KMS-11 (cell line): ENCODE results near the gene AGAP1.

Experiments used
- H2AFZ ChIP-seq: fragments of 200-600 bp; sonication (generic); 2 replicates; pipeline ENCODE4 v1.6.1; 2016; ENCODE audit warnings: antibody characterized with exemption, mixed run types, low read depth
- H3K27ac ChIP-seq: fragments of 200-600 bp; sonication (generic); 2 replicates; pipeline ENCODE4 v1.6.1; 2016; ENCODE audit warnings: mild to moderate bottlenecking, mixed run types
- H3K27me3 ChIP-seq: fragments of 200-600 bp; sonication (generic); 2 replicates; pipeline ENCODE4 v1.6.1; 2017; ENCODE audit warnings: mild to moderate bottlenecking, low read depth, mixed run types, moderate library complexity; ENCODE audit not compliant: insufficient read depth
- H3K36me3 ChIP-seq: fragments of 200-600 bp; sonication (generic); 2 replicates; pipeline ENCODE4 v1.6.1; 2017; ENCODE audit warnings: mild to moderate bottlenecking, mixed run types; ENCODE audit not compliant: insufficient read depth
- H3K4me1 ChIP-seq: fragments of 200-600 bp; sonication (generic); 2 replicates; pipeline ENCODE4 v1.6.1; 2016; ENCODE audit warnings: mild to moderate bottlenecking, low read depth, mixed run types; ENCODE audit not compliant: poor library complexity, severe bottlenecking
- H3K4me2 ChIP-seq: fragments of 200-600 bp; sonication (generic); 2 replicates; pipeline ENCODE4 v1.7.0; 2016; ENCODE audit warnings: mild to moderate bottlenecking, mixed run types
- H3K4me3 ChIP-seq: fragments of 200-600 bp; sonication (generic); IDR thresholded peaks from 2 replicates; pipeline ENCODE4 v1.6.1; 2017; ENCODE audit warnings: low read depth, low read length, mixed read lengths; ENCODE audit not compliant: insufficient read depth
- H3K79me2 ChIP-seq: fragments of 200-600 bp; sonication (generic); 2 replicates; pipeline ENCODE4 v1.6.1; 2016; ENCODE audit warnings: low read depth, mixed run types; ENCODE audit not compliant: insufficient read depth
- H3K9ac ChIP-seq: fragments of 200-600 bp; sonication (generic); 2 replicates; pipeline ENCODE4 v1.6.1; 2016; ENCODE audit warnings: mild to moderate bottlenecking, mixed run types
- H4K20me1 ChIP-seq: fragments of 200-600 bp; sonication (generic); 2 replicates; pipeline ENCODE4 v1.6.1; 2016; ENCODE audit warnings: mild to moderate bottlenecking, mixed run types; ENCODE audit not compliant: insufficient read depth
- TF ChIP-seq, protein P1 (sequence below): fragments of 200-600 bp; sonication (generic); conservative IDR thresholded peaks from 2 replicates; pipeline ENCODE4 v1.6.1; 2017; ENCODE audit warnings: low read depth, mild to moderate bottlenecking, antibody characterized with exemption, low read length, moderate library complexity, mixed read lengths

The AGAP1 gene

DNA sequence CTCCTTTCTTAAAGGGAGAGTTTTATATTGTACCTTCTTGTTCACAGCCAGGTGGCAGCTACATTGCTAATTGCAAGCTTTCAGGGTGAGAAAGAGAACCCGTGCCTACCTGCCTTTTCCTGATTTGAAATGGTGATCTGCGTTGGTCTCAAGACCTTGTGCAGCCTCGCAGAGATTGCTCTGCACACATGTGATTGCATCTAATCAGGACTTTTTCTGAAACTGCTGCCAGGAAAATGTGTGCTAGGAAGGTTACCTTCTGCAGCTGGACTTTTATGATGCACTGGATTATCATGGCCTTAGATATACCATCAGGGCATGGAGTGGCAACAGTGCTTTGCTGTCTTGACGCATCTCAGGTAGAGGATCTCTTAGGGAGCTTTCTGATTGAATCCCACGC is 45.1 kb downstream of the AGAP1 start:
- Histone ChIP-seq H3K27me3 (no peaks in the 10 kb centered on the region), H3K36me3 (no peaks in the 10 kb centered on the region), H3K79me2 (peaks cover 73% of the 10 kb centered on the region), H3K27ac (no peak overlapping the region), H4K20me1 (peaks cover 6% of the 10 kb centered on the region; the same call in 1 of the 2 replicates), H2AFZ (no peak overlapping the region), H3K9ac (no peak overlapping the region), H3K4me1 (no peaks in the 10 kb centered on the region), H3K4me2 (no peak overlapping the region), H3K4me3 (no peak overlapping the region)
- TF ChIP-seq, protein P1, sequence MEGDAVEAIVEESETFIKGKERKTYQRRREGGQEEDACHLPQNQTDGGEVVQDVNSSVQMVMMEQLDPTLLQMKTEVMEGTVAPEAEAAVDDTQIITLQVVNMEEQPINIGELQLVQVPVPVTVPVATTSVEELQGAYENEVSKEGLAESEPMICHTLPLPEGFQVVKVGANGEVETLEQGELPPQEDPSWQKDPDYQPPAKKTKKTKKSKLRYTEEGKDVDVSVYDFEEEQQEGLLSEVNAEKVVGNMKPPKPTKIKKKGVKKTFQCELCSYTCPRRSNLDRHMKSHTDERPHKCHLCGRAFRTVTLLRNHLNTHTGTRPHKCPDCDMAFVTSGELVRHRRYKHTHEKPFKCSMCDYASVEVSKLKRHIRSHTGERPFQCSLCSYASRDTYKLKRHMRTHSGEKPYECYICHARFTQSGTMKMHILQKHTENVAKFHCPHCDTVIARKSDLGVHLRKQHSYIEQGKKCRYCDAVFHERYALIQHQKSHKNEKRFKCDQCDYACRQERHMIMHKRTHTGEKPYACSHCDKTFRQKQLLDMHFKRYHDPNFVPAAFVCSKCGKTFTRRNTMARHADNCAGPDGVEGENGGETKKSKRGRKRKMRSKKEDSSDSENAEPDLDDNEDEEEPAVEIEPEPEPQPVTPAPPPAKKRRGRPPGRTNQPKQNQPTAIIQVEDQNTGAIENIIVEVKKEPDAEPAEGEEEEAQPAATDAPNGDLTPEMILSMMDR, result no peak

DNA sequence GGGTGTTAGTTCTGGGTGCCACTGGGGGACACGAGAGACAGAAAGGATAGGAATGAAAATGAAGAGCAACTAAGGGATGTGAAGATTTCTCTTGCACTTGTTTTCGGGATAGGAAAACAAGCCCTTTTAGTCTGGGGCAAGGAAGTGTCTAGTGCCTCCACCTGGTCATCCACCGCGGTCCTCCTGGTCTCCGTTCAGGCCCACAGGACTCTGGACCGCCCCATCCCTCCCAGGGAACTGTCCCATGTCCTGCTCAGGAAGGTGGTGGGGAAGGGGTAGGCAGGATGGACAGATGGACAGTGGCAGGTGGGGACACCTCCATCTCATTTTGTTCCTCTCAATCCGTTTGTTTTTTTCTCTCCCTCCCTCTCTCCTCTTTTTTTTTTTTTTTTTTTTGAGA is 45.9 kb downstream of the AGAP1 start:
- peaks cover 6% of the 10 kb centered on the region; the same call in 1 of the 2 replicates for H4K20me1 ChIP-seq
- H3K4me1 ChIP-seq, result no peaks in the 10 kb centered on the region
- no peak overlapping the region for H3K9ac ChIP-seq
- H3K4me2 ChIP-seq, result no peak overlapping the region
- TF ChIP-seq, protein P1, result no peak
- H2AFZ ChIP-seq, result no peak overlapping the region
- no peaks in the 10 kb centered on the region for H3K36me3 ChIP-seq
- H3K79me2 ChIP-seq, result peaks cover 75% of the 10 kb centered on the region
- H3K4me3 ChIP-seq, result no peak overlapping the region
- H3K27ac ChIP-seq, result no peak overlapping the region
- H3K27me3 ChIP-seq, result no peaks in the 10 kb centered on the region

DNA sequence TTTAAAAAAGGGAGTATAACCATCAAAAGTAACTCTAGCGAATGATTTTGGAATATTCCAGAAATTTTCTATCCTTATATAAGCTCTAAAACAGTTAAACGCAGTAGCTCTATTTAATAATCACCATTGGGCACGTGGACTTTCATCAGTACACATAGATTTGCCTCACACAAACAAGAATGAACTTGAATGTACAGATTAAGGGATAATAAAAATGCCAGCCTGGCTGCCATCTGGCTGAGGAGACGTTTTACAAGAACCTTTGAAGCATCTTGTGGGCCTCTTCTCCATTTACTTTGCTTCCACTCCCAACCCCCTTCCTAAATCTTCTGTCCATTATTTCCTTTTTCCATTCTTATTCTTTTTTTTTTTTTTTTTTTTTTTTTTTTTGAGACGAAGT is 47.2 kb downstream of the AGAP1 start:
- Histone ChIP-seq H3K79me2 (peaks cover 78% of the 10 kb centered on the region), H3K36me3 (no peaks in the 10 kb centered on the region), H3K9ac (no peak overlapping the region), H3K27ac (no peak overlapping the region), H3K4me2 (no peak overlapping the region), H3K4me3 (no peak overlapping the region), H2AFZ (no peak overlapping the region), H4K20me1 (peaks cover 6% of the 10 kb centered on the region; the same call in 1 of the 2 replicates), H3K27me3 (no peaks in the 10 kb centered on the region), H3K4me1 (no peaks in the 10 kb centered on the region)
- TF ChIP-seq, protein P1, result no peak

DNA sequence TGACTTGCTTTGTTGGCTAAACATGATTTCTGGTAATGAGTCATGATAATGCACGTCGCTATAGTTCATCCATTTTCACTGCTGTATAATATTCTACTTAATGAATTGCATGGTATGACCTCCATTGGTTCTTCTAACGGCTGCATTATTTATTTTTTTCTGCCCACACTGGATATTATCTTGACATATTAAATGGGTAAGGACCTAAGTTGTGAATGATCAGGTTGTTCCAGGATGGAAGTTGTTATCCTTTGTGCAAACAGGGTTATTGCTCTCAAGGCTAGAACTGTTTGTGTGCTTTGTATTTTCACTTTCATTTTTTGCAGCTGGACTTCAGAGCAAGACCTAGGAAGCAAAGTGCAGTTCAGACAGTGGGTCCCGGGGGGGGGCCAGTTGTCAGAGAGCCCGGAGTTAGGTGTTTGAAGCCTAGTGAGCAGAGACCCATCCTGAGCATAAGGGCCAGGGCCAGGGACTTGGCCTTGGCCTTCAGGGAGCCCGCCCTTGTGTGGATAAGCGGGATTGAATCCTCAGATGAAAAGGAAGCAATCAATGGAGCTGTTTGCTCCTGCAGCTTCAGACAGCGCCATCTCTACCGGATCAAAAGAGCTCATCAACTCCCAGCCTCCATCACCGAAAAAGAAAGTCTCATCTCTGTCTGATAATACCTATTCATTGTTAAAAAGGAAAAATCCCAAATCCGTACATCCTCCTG is 48.2 kb downstream of the AGAP1 start:
- H3K4me2 ChIP-seq, result no peak overlapping the region
- H3K9ac ChIP-seq, result no peak overlapping the region
- TF ChIP-seq, protein P1, result no peak
- H2AFZ ChIP-seq, result no peak overlapping the region
- H3K4me1 ChIP-seq, result no peaks in the 10 kb centered on the region
- H3K36me3 ChIP-seq, result no peaks in the 10 kb centered on the region
- no peak overlapping the region for H3K4me3 ChIP-seq
- H3K27me3 ChIP-seq, result no peaks in the 10 kb centered on the region
- H3K79me2 ChIP-seq, result peaks cover 81% of the 10 kb centered on the region
- no peak overlapping the region for H3K27ac ChIP-seq
- peaks cover 16% of the 10 kb centered on the region; the same call in 1 of the 2 replicates for H4K20me1 ChIP-seq
